HG03558 (cell line): ENCODE data around the gene CCDC71.

Source experiments
- ATAC-seq: cut with Tn5 transposase; IDR thresholded peaks from one replicate; pipeline ENCODE4 v1.9.1; 2021; ENCODE audit warnings: moderate number of reproducible peaks; ENCODE audit not compliant: unreplicated experiment; ENCODE audit errors: extremely low read depth

CCDC71 gene

GRCh38 chr3:49132437-49133225, 33.5 kb downstream of the CCDC71 start, which contains the start of gene LAMB2:
Gene LAMB2 (minus strand): TSS chr3:49133050. CDS start chr3:49132867, 183 bp downstream.
- no peak for ATAC-seq

- no peak for ATAC-seq
Measured at GRCh38 chr3:49132073-49132436, 34.1 kb downstream of the CCDC71 start.

- no peak for ATAC-seq
Measured at GRCh38 chr3:49131576-49131975, 34.6 kb downstream of the CCDC71 start.

- ATAC-seq: no peak
Measured at GRCh38 chr3:49131040-49131439, 35.1 kb downstream of the CCDC71 start.

GRCh38 chr3:49124991-49125670, 41.0 kb downstream of the CCDC71 start:
- no peak for ATAC-seq

- ATAC-seq: no peak
Measured at GRCh38 chr3:49124203-49124602, 41.9 kb downstream of the CCDC71 start.

GRCh38 chr3:49123687-49124086, 42.4 kb downstream of the CCDC71 start:
- no peak for ATAC-seq

GRCh38 chr3:49122886-49123545, 43.1 kb downstream of the CCDC71 start:
- ATAC-seq: no peak

GRCh38 chr3:49122451-49122850, 43.7 kb downstream of the CCDC71 start:
- no peak for ATAC-seq

GRCh38 chr3:49122022-49122421, 44.1 kb downstream of the CCDC71 start:
- ATAC-seq: no peak

- ATAC-seq: no peak
Measured at GRCh38 chr3:49121132-49121736, 44.9 kb downstream of the CCDC71 start.

- peak; percentile 85 for ATAC-seq
Measured at GRCh38 chr3:49120438-49121131, 45.5 kb downstream of the CCDC71 start, which contains the start of gene USP19. Gene USP19 (minus strand): TSS chr3:49120823. CDS start chr3:49119145, 1,678 bp downstream.

GRCh38 chr3:49120096-49120437, 46.1 kb downstream of the CCDC71 start:
- ATAC-seq: no peak

GRCh38 chr3:49119439-49119838, 46.7 kb downstream of the CCDC71 start:
- ATAC-seq: no peak

- ATAC-seq: no peak
Measured at GRCh38 chr3:49119036-49119435, 47.1 kb downstream of the CCDC71 start.
